Parathyroid adenoma (tissue), 2 donors: ENCODE results near the gene ITFG1.

Experiments
- H2AFZ ChIP-seq: fragments of 300-600 bp; sonication (generic); one replicate; pipeline ENCODE4 v1.7.0; 2017; ENCODE audit warnings: antibody characterized with exemption, mild to moderate bottlenecking
- H3K27ac ChIP-seq: fragments of 300-600 bp; sonication (generic); one replicate; pipeline ENCODE4 v1.7.0; 2017
- H3K27me3 ChIP-seq: fragments of 300-600 bp; sonication (generic); one replicate; pipeline ENCODE4 v1.7.0; 2017; ENCODE audit warnings: low read length; ENCODE audit not compliant: control insufficient read depth, insufficient read depth
- H3K36me3 ChIP-seq: fragments of 300-600 bp; sonication (generic); one replicate; pipeline ENCODE4 v1.7.0; 2017; ENCODE audit warnings: low read length; ENCODE audit not compliant: control insufficient read depth, insufficient read depth
- H3K4me1 ChIP-seq: fragments of 300-600 bp; sonication (generic); one replicate; pipeline ENCODE4 v1.7.0; 2017; ENCODE audit warnings: control low read depth
- H3K4me2 ChIP-seq: fragments of 300-600 bp; sonication (generic); one replicate; pipeline ENCODE4 v1.7.0; 2017; ENCODE audit warnings: low read length
- H3K4me3 ChIP-seq: fragments of 300-600 bp; sonication (generic); one replicate; pipeline ENCODE4 v1.7.0; 2017; ENCODE audit warnings: low read depth, low read length
- H3K79me2 ChIP-seq: fragments of 300-600 bp; sonication (generic); one replicate; pipeline ENCODE4 v1.7.0; 2017; ENCODE audit warnings: control low read depth
- H3K9ac ChIP-seq: fragments of 300-600 bp; sonication (generic); one replicate; pipeline ENCODE4 v1.7.0; 2017; ENCODE audit warnings: mild to moderate bottlenecking
- H3K9me3 ChIP-seq: fragments of 300-600 bp; sonication (generic); one replicate; pipeline ENCODE4 v1.7.0; 2017; ENCODE audit warnings: low read length; ENCODE audit not compliant: control insufficient read depth
- TF ChIP-seq, protein P1 (sequence below): fragments of 300-600 bp; sonication (generic); IDR thresholded peaks from one replicate; pipeline ENCODE4 v1.7.0; 2017; ENCODE audit warnings: antibody characterized with exemption, mild to moderate bottlenecking
- donor health status: primary hyperparathyroidism.

ITFG1 gene

DNA sequence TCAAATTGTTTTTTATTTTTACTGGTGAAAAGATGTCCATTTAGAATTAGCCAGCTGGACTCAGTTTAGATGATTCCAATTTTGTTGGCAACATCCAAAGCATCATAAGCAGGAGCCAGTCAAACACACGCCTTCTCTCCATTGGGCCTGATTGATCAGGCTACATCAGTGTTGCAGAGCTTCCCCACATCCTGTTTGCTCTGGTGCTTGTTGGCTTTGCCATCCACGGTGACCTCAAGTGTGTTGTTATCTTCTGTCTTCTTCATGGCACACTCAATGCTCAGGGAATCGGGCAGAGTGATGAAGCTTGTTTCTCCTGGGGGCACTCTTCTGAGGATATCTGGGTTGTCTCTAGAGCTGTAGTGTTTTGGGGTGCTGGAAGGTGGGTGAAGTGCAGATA lies 310.8 kb downstream of the ITFG1 start:
- Histone ChIP-seq H3K4me2 (no peak overlapping the region), H3K27ac (no peak overlapping the region), H3K4me3 (no peak overlapping the region), H3K36me3 (no peaks in the 10 kb centered on the region), H3K9ac (no peak overlapping the region), H3K4me1 (no peaks in the 10 kb centered on the region), H3K79me2 (no peaks in the 10 kb centered on the region), H3K9me3 (no peaks in the 10 kb centered on the region), H2AFZ (no peak overlapping the region), H3K27me3 (no peaks in the 10 kb centered on the region)
- TF ChIP-seq, protein P1, sequence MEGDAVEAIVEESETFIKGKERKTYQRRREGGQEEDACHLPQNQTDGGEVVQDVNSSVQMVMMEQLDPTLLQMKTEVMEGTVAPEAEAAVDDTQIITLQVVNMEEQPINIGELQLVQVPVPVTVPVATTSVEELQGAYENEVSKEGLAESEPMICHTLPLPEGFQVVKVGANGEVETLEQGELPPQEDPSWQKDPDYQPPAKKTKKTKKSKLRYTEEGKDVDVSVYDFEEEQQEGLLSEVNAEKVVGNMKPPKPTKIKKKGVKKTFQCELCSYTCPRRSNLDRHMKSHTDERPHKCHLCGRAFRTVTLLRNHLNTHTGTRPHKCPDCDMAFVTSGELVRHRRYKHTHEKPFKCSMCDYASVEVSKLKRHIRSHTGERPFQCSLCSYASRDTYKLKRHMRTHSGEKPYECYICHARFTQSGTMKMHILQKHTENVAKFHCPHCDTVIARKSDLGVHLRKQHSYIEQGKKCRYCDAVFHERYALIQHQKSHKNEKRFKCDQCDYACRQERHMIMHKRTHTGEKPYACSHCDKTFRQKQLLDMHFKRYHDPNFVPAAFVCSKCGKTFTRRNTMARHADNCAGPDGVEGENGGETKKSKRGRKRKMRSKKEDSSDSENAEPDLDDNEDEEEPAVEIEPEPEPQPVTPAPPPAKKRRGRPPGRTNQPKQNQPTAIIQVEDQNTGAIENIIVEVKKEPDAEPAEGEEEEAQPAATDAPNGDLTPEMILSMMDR, result no peak

GRCh38 chr16:47144559-47144877 lies 316.3 kb downstream of the ITFG1 start:
- TF ChIP-seq, protein P1, result no peak
- Histone ChIP-seq H3K4me3 (peak overlapping the region; percentile 50), H3K4me1 (no peaks in the 10 kb centered on the region), H3K36me3 (no peaks in the 10 kb centered on the region), H3K9ac (no peak overlapping the region), H3K4me2 (peak overlapping the region; percentile 81), H2AFZ (peak overlapping the region; percentile 58), H3K9me3 (no peaks in the 10 kb centered on the region), H3K79me2 (no peaks in the 10 kb centered on the region), H3K27ac (peak overlapping the region; percentile 59), H3K27me3 (no peaks in the 10 kb centered on the region)

DNA sequence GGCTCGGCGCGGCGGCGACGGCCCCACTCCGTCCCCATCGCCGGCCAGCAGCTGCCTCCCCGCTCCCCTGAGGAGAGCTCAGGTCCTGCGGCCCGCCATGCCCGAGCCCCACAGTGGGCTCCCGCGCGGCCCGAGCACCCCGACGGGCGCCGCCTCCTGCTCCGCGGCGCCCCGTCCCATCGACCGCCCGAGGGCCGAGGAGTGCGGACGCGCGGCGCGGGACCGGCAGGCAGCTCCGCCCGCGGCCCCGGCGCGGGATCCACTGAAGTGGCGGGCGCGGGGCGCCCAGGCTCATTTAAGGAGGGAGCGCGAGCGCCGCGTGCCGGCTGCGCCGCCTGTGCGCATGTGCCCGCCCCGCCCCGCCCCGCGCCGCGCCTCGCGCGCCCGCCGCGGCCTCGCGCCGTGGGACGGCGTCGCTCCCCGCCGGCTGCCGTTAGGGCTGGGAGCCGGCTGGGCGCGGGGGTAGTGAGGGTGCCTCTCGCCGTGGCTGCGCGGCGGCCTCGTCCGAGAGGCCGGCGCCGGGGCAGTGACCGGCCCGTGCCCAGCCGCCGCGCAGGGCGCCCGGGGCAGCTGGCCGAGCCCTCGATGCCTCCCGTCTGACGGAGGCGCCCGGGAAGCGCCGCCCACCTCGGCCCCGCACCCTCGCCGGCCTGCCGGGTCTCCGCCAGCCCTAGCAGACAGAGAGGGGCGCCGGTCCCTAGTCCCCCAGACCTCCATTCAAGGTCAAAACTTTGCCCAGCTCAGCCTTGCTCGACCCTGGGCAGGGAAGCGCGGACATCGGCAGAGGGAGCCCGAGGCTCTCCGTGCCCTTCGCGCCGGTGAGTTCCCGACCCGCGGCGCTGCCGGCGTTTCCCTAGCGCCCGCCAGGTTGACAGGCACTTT lies 316.9 kb downstream of the ITFG1 start, which contains the start of gene NETO2:
NETO2 (minus strand) TSS at position 269 of the 882 bp plus-strand sequence. CDS start 333 bp downstream, outside the sequence.
- no peaks in the 10 kb centered on the region for H3K27me3 ChIP-seq
- no peaks in the 10 kb centered on the region for H3K9me3 ChIP-seq
- peak within 1 kb of the TSS; percentile 61 for H3K4me3 ChIP-seq
- TF ChIP-seq, protein P1, result peak; percentile 62
- H3K36me3 ChIP-seq, result no peaks in the 10 kb centered on the region
- H3K79me2 ChIP-seq, result no peaks in the 10 kb centered on the region
- peak within 1 kb of the TSS; percentile 97 for H3K4me2 ChIP-seq
- H3K9ac ChIP-seq, result no peak within 1 kb of the TSS
- H3K27ac ChIP-seq, result peak within 1 kb of the TSS; percentile 59
- H3K4me1 ChIP-seq, result no peaks in the 10 kb centered on the region
- peak within 1 kb of the TSS; percentile 88 for H2AFZ ChIP-seq

DNA sequence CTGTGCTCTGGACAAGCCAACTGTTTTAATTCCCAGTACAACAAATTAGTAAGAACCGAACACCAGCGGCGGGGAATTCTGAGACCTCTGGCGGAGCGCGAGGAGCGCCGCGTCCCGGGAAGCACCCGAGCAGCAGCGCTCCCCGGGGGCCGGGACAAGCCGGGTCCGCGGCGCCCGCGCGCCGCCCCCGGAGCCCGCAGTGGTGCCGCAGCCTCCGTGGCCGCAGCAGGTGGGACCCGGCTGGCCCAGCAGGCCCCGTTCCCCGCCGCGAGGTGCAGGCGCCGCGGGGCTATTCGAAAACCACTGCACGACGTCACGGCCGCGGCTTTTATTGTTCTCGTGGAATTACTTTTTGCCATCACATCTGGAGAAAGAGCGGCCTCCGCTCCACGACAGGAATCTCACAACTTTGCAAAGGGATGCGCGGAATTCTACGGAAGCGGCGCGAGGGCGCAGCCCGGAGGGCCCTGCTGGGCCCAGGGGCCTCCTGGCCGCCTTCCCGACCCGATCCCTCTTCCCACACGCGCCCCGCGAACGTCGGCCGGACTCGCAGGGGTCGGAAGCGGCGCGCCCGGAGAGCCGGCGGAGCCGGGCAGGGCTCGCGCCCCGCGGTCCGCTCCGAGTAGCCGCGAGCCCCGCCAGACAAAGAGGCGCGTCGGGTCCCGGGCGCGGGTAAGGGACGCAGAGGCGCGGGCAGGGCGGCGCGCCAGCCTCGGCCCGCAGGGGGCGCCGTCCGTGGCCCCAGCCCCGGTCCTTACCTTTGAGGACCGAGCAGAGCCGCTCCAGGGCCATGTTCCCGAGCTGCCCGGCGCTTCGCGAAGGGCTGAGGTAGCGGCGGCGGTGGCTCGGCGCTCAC lies 317.8 kb downstream of the ITFG1 start:
- TF ChIP-seq, protein P1, result peak; percentile 53
- H3K27ac ChIP-seq, result no peak overlapping the region
- H3K4me1 ChIP-seq, result no peaks in the 10 kb centered on the region
- no peaks in the 10 kb centered on the region for H3K79me2 ChIP-seq
- H2AFZ ChIP-seq, result peak overlapping the region; percentile 88
- no peaks in the 10 kb centered on the region for H3K27me3 ChIP-seq
- no peaks in the 10 kb centered on the region for H3K9me3 ChIP-seq
- no peak overlapping the region for H3K9ac ChIP-seq
- peak overlapping the region; percentile 61 for H3K4me3 ChIP-seq
- peak overlapping the region; percentile 97 for H3K4me2 ChIP-seq
- no peaks in the 10 kb centered on the region for H3K36me3 ChIP-seq
